Type B pancreatic cell (in vitro differentiated cells): ENCODE measurements around the gene INPP4B. TPM values are rescaled to one million over a fixed set of nuclear protein-coding genes. Genes with fewer than 3 reads are reported as not detected.

Experiments used
- DNase-seq: peaks from one replicate; pipeline ENCODE4 v3.0.0; 2021; ENCODE audit warnings: mixed read lengths; ENCODE audit not compliant: unreplicated experiment; ENCODE audit errors: extremely low spot score
- H3K27ac Mint-ChIP-seq: 2 replicates; pipeline ENCODE4 v1.8.0; 2021; ENCODE audit warnings: mild to moderate bottlenecking, mixed read lengths
- H3K27me3 Mint-ChIP-seq: 2 replicates; pipeline ENCODE4 v1.8.0; 2021; ENCODE audit warnings: mixed read lengths
- H3K36me3 Mint-ChIP-seq: 2 replicates; pipeline ENCODE4 v1.8.0; 2021; ENCODE audit warnings: mixed read lengths
- H3K4me1 Mint-ChIP-seq: one replicate; pipeline ENCODE4 v1.8.0; 2021; ENCODE audit warnings: mixed read lengths; ENCODE audit not compliant: unreplicated experiment
- H3K4me3 Mint-ChIP-seq: 2 replicates; pipeline ENCODE4 v1.8.0; 2021; ENCODE audit warnings: mild to moderate bottlenecking, mixed read lengths
- H3K9me3 Mint-ChIP-seq: 2 replicates; pipeline ENCODE4 v1.8.0; 2021; ENCODE audit warnings: mixed read lengths
- CTCF ChIP-seq: fragments of 200-600 bp; sonication (generic); conservative IDR thresholded peaks from 2 replicates; pipeline ENCODE4 v1.5.0; 2021; ENCODE audit warnings: antibody characterized with exemption, mild to moderate bottlenecking
- total RNA-seq: library from RNA; stranded (reverse); gene quantifications from 2 replicates; pipeline ENCODE4 v1.2.1, GENCODE V29; 2021; ENCODE audit warnings: low replicate concordance

INPP4B gene
- total RNA-seq, 1 donor from 2014 or later = 9.0 TPM

DNA sequence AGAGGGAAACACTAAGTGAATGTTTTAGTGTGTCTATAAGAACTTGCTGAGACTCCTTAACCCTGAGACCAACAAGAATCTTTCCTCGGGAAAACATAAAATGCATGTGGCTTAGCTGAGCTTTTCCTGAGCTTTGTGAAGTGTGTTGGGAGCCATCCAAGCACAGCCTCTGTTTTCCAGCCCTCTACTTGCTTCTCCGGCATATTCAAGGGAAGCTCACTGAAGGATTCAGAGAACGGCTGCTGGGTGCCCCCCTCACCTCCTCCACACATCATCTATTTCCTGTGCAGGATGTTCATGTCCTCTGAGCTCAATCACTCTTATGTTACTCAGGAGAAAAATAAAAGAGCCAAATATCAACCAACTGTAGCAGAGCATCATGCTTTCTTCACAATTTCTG lies 717.6 kb downstream of the INPP4B start:
- TF ChIP-seq CTCF = no peak
- Mint-ChIP-seq H3K4me3 (no peak overlapping the region), H3K9me3 (no peaks in the 10 kb centered on the region), H3K27ac (no peak overlapping the region), H3K4me1 (peaks cover 12% of the 10 kb centered on the region), H3K36me3 (no peaks in the 10 kb centered on the region), H3K27me3 (no peaks in the 10 kb centered on the region)
- no peak for DNase-seq

DNA sequence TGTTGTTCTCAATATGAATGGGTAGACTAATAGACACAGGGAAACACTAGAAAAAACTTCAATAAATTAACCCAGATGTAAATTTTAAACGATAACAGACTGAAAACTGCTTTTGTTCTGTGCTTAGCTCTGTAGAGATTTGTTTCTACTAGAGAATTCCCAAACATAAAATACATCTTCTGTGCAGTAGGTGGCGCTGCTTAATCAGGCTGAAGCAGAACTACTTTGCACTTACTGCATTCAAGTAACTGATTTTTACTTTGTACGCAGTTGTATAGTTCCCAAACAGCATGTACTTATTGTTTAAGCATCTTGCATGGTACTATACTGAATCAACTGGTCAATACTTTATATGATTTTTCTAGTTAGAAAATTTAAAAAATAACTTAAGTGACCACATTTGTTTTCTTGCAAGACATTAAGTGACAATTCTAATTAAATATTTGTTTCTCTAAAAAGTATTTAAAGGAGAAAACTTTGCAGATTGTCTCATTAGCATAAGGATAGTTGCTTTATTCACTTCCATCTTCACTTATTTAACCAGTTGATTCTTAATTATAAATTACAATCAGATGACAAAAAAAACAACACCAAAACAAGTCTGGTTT lies 719.1 kb downstream of the INPP4B start:
- no peak overlapping the region for H3K27ac Mint-ChIP-seq
- no peak for DNase-seq
- peak; percentile 91 for TF ChIP-seq CTCF

DNA sequence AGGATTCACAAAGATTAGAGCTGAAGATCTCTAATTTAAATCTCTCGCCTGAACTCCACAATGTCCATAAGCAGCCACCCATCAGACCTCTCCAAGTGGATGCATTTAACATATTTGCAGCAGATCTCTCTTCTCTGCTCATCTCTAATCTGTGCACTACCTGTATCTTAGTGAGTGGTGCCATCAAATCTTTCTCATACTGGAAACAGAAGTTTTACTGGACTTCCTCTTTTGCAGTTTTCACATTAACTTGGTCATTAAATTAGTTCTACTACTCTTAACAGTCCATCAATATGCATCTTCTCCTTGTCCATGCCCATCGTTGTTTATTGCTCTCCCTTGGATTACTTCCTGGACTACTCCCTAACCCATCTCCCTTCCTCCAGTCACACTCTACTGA lies 721.2 kb downstream of the INPP4B start:
- Mint-ChIP-seq H3K36me3 (no peaks in the 10 kb centered on the region), H3K27ac (no peak overlapping the region), H3K4me3 (no peak overlapping the region), H3K4me1 (peaks cover 2% of the 10 kb centered on the region), H3K27me3 (no peaks in the 10 kb centered on the region), H3K9me3 (no peaks in the 10 kb centered on the region)
- DNase-seq = no peak
- TF ChIP-seq CTCF = no peak

More for the DNA sequence above, 719.1 kb downstream of the INPP4B start:
- Mint-ChIP-seq H3K36me3 (no peaks in the 10 kb centered on the region), H3K9me3 (no peaks in the 10 kb centered on the region), H3K4me1 (peaks cover 12% of the 10 kb centered on the region), H3K27me3 (no peaks in the 10 kb centered on the region), H3K4me3 (no peak overlapping the region)

GRCh38 chr4:142121448-142122350 lies 724.4 kb downstream of the INPP4B start:
- Mint-ChIP-seq H3K4me3 (no peak overlapping the region), H3K27me3 (no peaks in the 10 kb centered on the region), H3K36me3 (peaks cover 5% of the 10 kb centered on the region), H3K4me1 (no peaks in the 10 kb centered on the region), H3K27ac (no peak overlapping the region), H3K9me3 (no peaks in the 10 kb centered on the region)
- no peak for TF ChIP-seq CTCF
- DNase-seq = no peak

DNA sequence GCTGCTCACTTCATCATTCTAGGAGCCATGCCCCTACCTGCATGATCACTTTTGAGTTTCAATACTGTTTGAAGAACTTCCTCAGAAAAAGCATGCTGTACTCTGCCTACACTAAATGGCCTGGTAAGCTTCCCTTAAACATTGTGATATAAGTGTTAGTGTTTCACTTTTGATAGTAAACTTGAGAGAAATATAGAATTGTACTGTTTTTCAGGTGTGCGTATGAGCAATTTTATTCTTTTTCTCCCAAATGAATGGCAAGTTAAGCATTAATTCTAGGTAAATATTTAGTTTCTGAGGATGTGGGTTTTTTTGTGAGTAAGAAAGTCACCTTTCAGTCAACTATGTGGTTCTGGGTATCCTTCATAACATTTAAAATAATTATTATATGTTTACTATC lies 725.2 kb downstream of the INPP4B start:
- no peak for TF ChIP-seq CTCF
- no peaks in the 10 kb centered on the region for H3K27me3 Mint-ChIP-seq
- DNase-seq = no peak
- no peak overlapping the region for H3K27ac Mint-ChIP-seq
- H3K36me3 Mint-ChIP-seq = peaks cover 5% of the 10 kb centered on the region
- H3K4me1 Mint-ChIP-seq = no peaks in the 10 kb centered on the region
- no peak overlapping the region for H3K4me3 Mint-ChIP-seq
- no peaks in the 10 kb centered on the region for H3K9me3 Mint-ChIP-seq
